ENCODE data around the gene JUP. TPM values are rescaled to one million over a fixed set of nuclear protein-coding genes. Genes with fewer than 3 reads are reported as not detected.
A peak's percentile ranks its signal among the peaks of the same experiment; 100 is the strongest.

JUP gene
- total and polyA plus RNA-seq, 2 of the 4 experiments (the other 2 are of a cell fraction) = 12.9 to 27.3 TPM

DNA sequence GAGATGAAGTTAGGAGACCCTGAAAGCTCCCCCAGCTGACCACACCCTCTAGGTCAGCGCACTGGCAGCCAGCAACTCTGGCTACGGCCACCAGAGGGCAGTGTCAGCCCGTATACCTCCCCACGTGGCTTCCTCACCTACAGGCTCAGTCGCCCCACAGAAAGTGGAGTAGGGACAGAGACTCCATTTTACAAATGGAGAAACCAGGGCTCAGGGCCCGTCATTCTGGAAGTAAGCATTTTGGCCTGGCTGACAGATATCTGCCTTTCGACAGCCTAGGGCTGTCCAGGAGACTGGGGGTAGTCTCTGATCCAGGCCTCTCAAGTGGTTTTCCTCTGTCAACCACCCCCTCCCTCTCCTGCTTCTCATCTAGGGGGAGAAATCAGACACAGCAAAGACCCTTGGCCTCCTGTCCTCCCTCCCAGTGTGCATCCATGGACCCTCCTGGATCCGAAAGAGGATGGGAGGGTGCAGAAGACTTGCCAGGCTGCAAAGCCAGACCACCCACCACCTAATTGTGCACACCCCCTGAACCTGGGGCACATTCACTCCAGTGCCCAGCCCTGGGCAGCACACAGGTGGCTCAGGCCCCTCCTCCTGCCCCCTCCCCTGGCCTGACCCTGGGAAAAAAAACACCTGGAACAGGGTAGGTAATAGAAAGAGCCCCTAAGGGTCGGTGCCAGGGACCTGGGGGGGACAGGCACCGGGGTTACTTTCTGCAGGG lies 48.3 kb downstream of the JUP start (continued):
- TF ChIP-seq SMC3 (IDR thresholded peaks at IDR 0.05; ENCODE audit: low read depth, low read length) (peak; percentile 99), CHD1 (IDR thresholded peaks at IDR 0.05; ENCODE audit: low read depth, low read length) (no peak), FOS (IDR thresholded peaks at IDR 0.05; ENCODE audit: low read depth, low read length) (no peak)

DNA sequence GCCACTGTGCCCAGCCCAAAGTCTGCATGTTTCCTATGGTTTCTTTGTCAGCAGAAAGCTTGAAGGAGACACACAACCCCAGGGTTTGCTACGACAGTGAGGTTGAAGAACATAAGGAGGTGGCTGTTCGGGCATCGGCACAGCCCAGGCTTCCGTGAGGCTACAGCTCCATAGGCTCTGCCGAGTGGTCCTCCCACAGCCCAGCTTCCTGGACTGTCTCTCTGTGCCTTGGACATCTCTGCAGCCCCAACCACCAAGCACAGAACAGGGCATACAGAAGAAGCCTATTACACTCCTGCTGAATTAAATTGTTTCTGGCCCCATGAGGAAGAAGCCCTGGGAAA lies 48.9 kb downstream of the JUP start:
- no peaks in the 10 kb centered on the region for H3K9me1 ChIP-seq (ENCODE audit: insufficient read depth, low read length)
- CTCF ChIA-PET = interaction anchor here (1.4 kb wide), 1 partner anchor 64 kb away, joined by 8 read pairs; no protein-coding TSS in a partner anchor
- in situ Hi-C loops (cut with MboI; ENCODE audit: low sequenced_read_pairs) = loop anchor here (5.0 to 10.0 kb wide), 2 partner anchors 65 to 227 kb away; partner anchors contain the start of gene CNP

More for the DNA sequence above, 48.9 kb downstream of the JUP start:
- Histone ChIP-seq H2BK5ac (ENCODE audit: low read depth, low read length, poor library complexity, severe bottlenecking) (no peak overlapping the region), H2AK5ac (ENCODE audit: low read depth, low read length) (peak overlapping the region; percentile 40; the same call in 1 of the 2 replicates), H3K27ac (ENCODE audit: insufficient read depth, low read length) (no peak overlapping the region), H3K4me1 (ENCODE audit: control insufficient read depth, insufficient read depth, low read length) (peaks cover 5% of the 10 kb centered on the region; the same call in 1 of the 2 replicates), H2AFZ (replicated peaks; ENCODE audit: low read length, poor library complexity) (peak overlapping the region; percentile 76), H3K18ac (ENCODE audit: low read depth, low read length) (no peak overlapping the region), H2BK20ac (ENCODE audit: low read depth, low read length) (no peak overlapping the region), H3K56ac (ENCODE audit: extremely low read depth, insufficient read depth, low read length) (no peak overlapping the region), H2BK120ac (ENCODE audit: low read depth, low read length) (no peak overlapping the region), H2BK15ac (ENCODE audit: low read depth, low read length) (no peak overlapping the region), H3K27me3 (ENCODE audit: control insufficient read depth, insufficient read depth, low read length) (peaks cover 43% of the 10 kb centered on the region), H4K5ac (ENCODE audit: low read depth, low read length) (no peak overlapping the region), H3K79me1 (ENCODE audit: low read depth in 1 of 2, low read length in 2 of 2) (no peaks in the 10 kb centered on the region), H3K14ac (replicated peaks; ENCODE audit: low read depth, low read length) (no peak overlapping the region), H3K4me3 (ENCODE audit: insufficient read depth, low read depth, low read length) (no peak overlapping the region), H3K23ac (ENCODE audit: low read depth, low read length) (no peak overlapping the region), H3K4ac (ENCODE audit: low read depth, low read length) (no peak overlapping the region), H4K8ac (ENCODE audit: low read depth in 2 of 2, low read length in 2 of 2) (no peak overlapping the region), H2AK9ac (replicated peaks; ENCODE audit: low read depth, low read length, poor library complexity) (peak overlapping the region; percentile 89), H4K91ac (ENCODE audit: insufficient read depth, low read depth, low read length) (no peak overlapping the region), H3K9me3 (ENCODE audit: control insufficient read depth, insufficient read depth, low read length) (no peaks in the 10 kb centered on the region), H3K36me3 (ENCODE audit: control insufficient read depth, insufficient read depth, low read length) (no peaks in the 10 kb centered on the region), H3K4me2 (ENCODE audit: low read depth, low read length) (no peak overlapping the region), H4K20me1 (ENCODE audit: insufficient read depth, low read length) (no peaks in the 10 kb centered on the region), H3K9ac (ENCODE audit: low read depth, low read length) (no peak overlapping the region)
- no peak for TF ChIP-seq MXI1 (IDR thresholded peaks at IDR 0.05; ENCODE audit: borderline replicate concordance, low read depth, low read length)
- no peak for TF ChIP-seq NFE2L2 (IDR thresholded peaks at IDR 0.05; ENCODE audit: low read depth, low read length)
- TF ChIP-seq SMC3 (IDR thresholded peaks at IDR 0.05; ENCODE audit: low read depth, low read length) = no peak
- POLR2A ChIA-PET (ENCODE audit: unreplicated experiment) = no interaction called here
- DNase-seq = no peak
- WGBS, 2 experiments (ENCODE audit: extremely low coverage in 2 of 2, insufficient read length in 1 of 2) = no CpG with 5 or more reads among the region's 5 CpGs
- BruUV-seq (replicated peaks) = no TSS peak
- ATAC-seq (ENCODE audit: low read depth) = peak; percentile 3; the same call in 1 of the 2 replicates
- dilution Hi-C loops (cut with HindIII; ENCODE audit: low sequenced_read_pairs, unreplicated experiment) = no loop called here
- intact Hi-C loops (cut with micrococcal nuclease) = loop anchor here (1.0 to 5.0 kb wide), 3 partner anchors 64 to 222 kb away; partner anchors contain the start of gene KLHL11
